ENCODE results near the gene CACNA1C. TPM values are rescaled to one million over a fixed set of nuclear protein-coding genes. Genes with fewer than 3 reads are reported as not detected.

CACNA1C gene
- total and polyA plus RNA-seq, 2 donors (not counting 1 experiment from before 2014, with no cell fraction given) = 7.6 to 11.4 TPM

DNA sequence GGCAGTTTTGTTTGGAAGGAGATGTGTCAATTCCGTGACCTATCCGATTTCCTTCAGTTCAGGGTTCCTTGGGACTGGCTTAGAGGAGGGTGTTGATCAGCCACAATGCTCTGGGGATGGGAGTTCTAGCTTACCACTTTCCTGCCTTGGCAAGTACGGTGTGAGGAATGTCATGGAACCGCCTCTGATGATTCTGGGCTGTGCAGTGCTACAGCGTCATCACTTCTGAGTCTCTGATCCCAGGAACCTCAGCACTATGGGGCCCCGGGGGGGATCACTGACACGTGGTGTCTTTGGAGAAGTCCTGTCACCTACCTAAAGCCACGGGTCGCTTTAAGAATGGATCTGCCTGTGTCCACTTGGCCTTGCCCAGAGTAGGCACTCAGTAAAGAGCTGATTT lies 470.5 kb downstream of the CACNA1C start:
- Histone ChIP-seq H3K4me2 (ENCODE audit: extremely low read depth, insufficient read depth, low read length) (no peak overlapping the region), H3K9ac (ENCODE audit: insufficient read depth, low read length) (no peak overlapping the region), H3K27ac (ENCODE audit: insufficient read depth, low read length) (no peak overlapping the region), H4K20me1 (ENCODE audit: control insufficient read depth, extremely low read depth, insufficient read depth, low read length) (no peaks in the 10 kb centered on the region), H3K4me3 (replicated peaks in 1 of 4; ENCODE audit: control extremely low read depth in 1 of 4, insufficient read depth in 1 of 4, low read depth in 3 of 4, low read length in 4 of 4) (no peak overlapping the region), H3K9me3 (ENCODE audit: control insufficient read depth, insufficient read depth, low read depth, low read length) (no peaks in the 10 kb centered on the region), H3K4me1 (ENCODE audit: control insufficient read depth, extremely low read depth, insufficient read depth, low read length) (no peaks in the 10 kb centered on the region), H2AFZ (ENCODE audit: low read length) (no peak overlapping the region), H3K79me2 (ENCODE audit: control insufficient read depth, insufficient read depth, low read length) (no peaks in the 10 kb centered on the region), H3K27me3 (ENCODE audit: control insufficient read depth, insufficient read depth, low read length) (no peaks in the 10 kb centered on the region), H3K36me3 (ENCODE audit: control insufficient read depth, insufficient read depth, low read length) (peaks cover 2% of the 10 kb centered on the region)
- TF ChIP-seq, protein P1, sequence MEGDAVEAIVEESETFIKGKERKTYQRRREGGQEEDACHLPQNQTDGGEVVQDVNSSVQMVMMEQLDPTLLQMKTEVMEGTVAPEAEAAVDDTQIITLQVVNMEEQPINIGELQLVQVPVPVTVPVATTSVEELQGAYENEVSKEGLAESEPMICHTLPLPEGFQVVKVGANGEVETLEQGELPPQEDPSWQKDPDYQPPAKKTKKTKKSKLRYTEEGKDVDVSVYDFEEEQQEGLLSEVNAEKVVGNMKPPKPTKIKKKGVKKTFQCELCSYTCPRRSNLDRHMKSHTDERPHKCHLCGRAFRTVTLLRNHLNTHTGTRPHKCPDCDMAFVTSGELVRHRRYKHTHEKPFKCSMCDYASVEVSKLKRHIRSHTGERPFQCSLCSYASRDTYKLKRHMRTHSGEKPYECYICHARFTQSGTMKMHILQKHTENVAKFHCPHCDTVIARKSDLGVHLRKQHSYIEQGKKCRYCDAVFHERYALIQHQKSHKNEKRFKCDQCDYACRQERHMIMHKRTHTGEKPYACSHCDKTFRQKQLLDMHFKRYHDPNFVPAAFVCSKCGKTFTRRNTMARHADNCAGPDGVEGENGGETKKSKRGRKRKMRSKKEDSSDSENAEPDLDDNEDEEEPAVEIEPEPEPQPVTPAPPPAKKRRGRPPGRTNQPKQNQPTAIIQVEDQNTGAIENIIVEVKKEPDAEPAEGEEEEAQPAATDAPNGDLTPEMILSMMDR (conservative IDR thresholded peaks at IDR 0.05 in 1 of 2, IDR thresholded peaks at IDR 0.05 in 1 of 2; ENCODE audit: low read depth in 1 of 2, low read length in 2 of 2) = no peak
- no peak for TF ChIP-seq EZH2 (IDR thresholded peaks at IDR 0.05; ENCODE audit: low read length, missing control alignments)
- DNase-seq (ENCODE audit: low read depth in 2 of 2) = no peak

DNA sequence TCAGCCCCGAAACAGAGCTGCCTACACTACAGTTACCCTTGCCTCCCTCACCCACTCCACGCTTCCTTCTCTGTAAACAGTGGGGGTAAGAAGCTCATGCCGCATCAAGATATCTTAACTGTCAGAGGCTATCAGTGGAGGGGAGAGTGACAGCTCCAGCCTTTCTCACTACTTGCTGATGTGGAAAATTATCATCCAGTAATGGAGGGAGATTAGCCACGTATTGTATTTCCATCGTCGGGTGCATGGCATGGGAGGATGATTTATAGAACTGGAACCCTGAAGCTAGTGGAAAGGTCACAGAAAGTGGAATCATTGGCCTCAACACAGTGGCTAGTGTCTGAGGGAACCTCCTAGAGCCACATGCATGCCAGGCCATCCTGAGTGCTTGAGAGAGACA lies 471.1 kb downstream of the CACNA1C start:
- Histone ChIP-seq H3K4me3 (replicated peaks in 1 of 4; ENCODE audit: control extremely low read depth in 1 of 4, insufficient read depth in 1 of 4, low read depth in 3 of 4, low read length in 4 of 4) (no peak overlapping the region), H3K27ac (ENCODE audit: insufficient read depth, low read length) (no peak overlapping the region), H3K9me3 (ENCODE audit: control insufficient read depth, insufficient read depth, low read depth, low read length) (no peaks in the 10 kb centered on the region), H3K79me2 (ENCODE audit: control insufficient read depth, insufficient read depth, low read length) (no peaks in the 10 kb centered on the region), H3K36me3 (ENCODE audit: control insufficient read depth, insufficient read depth, low read length) (peaks cover 2% of the 10 kb centered on the region), H3K27me3 (ENCODE audit: control insufficient read depth, insufficient read depth, low read length) (no peaks in the 10 kb centered on the region), H4K20me1 (ENCODE audit: control insufficient read depth, extremely low read depth, insufficient read depth, low read length) (no peaks in the 10 kb centered on the region), H3K4me2 (ENCODE audit: extremely low read depth, insufficient read depth, low read length) (no peak overlapping the region), H3K9ac (ENCODE audit: insufficient read depth, low read length) (no peak overlapping the region), H2AFZ (ENCODE audit: low read length) (no peak overlapping the region), H3K4me1 (ENCODE audit: control insufficient read depth, extremely low read depth, insufficient read depth, low read length) (no peaks in the 10 kb centered on the region)
- TF ChIP-seq, protein P1 (conservative IDR thresholded peaks at IDR 0.05 in 1 of 2, IDR thresholded peaks at IDR 0.05 in 1 of 2; ENCODE audit: low read depth in 1 of 2, low read length in 2 of 2) = no peak
- TF ChIP-seq EZH2 (IDR thresholded peaks at IDR 0.05; ENCODE audit: low read length, missing control alignments) = no peak
- no peak for DNase-seq (ENCODE audit: low read depth in 2 of 2)

DNA sequence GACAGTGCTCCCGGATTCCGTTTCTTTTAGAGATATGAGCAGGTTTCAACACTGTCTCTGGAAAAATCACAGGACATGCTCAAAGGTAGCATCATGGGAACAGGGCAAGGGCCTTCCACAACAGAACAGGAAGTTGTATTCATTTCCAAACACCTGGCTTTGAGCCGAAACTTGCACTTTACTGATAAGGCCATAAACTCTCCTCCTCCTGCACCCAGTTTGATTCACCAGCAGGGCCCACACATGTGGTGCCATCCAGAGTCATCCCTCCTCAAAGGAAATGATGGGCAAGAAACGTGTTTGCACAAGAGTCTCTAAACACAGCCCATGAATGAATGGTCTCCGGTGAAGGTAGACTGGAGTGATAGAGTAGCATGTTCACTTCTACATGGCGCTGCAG lies 473.6 kb downstream of the CACNA1C start:
- Histone ChIP-seq H3K79me2 (ENCODE audit: control insufficient read depth, insufficient read depth, low read length) (no peaks in the 10 kb centered on the region), H3K4me3 (replicated peaks in 1 of 4; ENCODE audit: control extremely low read depth in 1 of 4, insufficient read depth in 1 of 4, low read depth in 3 of 4, low read length in 4 of 4) (no peak overlapping the region), H3K9ac (ENCODE audit: insufficient read depth, low read length) (no peak overlapping the region), H4K20me1 (ENCODE audit: control insufficient read depth, extremely low read depth, insufficient read depth, low read length) (no peaks in the 10 kb centered on the region), H3K27me3 (ENCODE audit: control insufficient read depth, insufficient read depth, low read length) (no peaks in the 10 kb centered on the region), H2AFZ (ENCODE audit: low read length) (no peak overlapping the region), H3K9me3 (ENCODE audit: control insufficient read depth, insufficient read depth, low read depth, low read length) (no peaks in the 10 kb centered on the region), H3K4me1 (ENCODE audit: control insufficient read depth, extremely low read depth, insufficient read depth, low read length) (no peaks in the 10 kb centered on the region), H3K4me2 (ENCODE audit: extremely low read depth, insufficient read depth, low read length) (no peak overlapping the region), H3K36me3 (ENCODE audit: control insufficient read depth, insufficient read depth, low read length) (peaks cover 2% of the 10 kb centered on the region), H3K27ac (ENCODE audit: insufficient read depth, low read length) (no peak overlapping the region)
- DNase-seq (ENCODE audit: low read depth in 2 of 2) = no peak
- TF ChIP-seq, protein P1 (conservative IDR thresholded peaks at IDR 0.05 in 1 of 2, IDR thresholded peaks at IDR 0.05 in 1 of 2; ENCODE audit: low read depth in 1 of 2, low read length in 2 of 2) = no peak
- TF ChIP-seq EZH2 (IDR thresholded peaks at IDR 0.05; ENCODE audit: low read length, missing control alignments) = no peak
